ENCODE data around the gene NF1.

DNA sequence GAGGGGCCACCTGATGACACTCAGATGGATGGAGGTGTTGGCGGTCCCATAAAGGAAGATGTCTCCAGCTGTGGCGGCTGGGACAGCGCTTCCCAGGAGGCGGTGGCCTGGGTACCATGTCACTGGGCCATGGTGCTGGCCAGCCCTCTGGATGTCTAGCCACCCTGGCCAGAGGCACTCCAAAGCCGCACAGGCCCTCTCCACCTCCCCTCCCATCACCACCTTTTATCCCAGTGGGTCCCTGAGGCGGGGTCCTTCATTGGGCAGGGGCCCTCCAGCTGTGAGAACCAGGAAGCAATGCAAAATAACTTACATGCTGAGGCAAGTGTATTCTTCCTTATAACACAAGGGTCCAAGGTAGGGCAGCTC, 319.8 kb downstream of the NF1 start:
- TF ChIP-seq, protein P1, sequence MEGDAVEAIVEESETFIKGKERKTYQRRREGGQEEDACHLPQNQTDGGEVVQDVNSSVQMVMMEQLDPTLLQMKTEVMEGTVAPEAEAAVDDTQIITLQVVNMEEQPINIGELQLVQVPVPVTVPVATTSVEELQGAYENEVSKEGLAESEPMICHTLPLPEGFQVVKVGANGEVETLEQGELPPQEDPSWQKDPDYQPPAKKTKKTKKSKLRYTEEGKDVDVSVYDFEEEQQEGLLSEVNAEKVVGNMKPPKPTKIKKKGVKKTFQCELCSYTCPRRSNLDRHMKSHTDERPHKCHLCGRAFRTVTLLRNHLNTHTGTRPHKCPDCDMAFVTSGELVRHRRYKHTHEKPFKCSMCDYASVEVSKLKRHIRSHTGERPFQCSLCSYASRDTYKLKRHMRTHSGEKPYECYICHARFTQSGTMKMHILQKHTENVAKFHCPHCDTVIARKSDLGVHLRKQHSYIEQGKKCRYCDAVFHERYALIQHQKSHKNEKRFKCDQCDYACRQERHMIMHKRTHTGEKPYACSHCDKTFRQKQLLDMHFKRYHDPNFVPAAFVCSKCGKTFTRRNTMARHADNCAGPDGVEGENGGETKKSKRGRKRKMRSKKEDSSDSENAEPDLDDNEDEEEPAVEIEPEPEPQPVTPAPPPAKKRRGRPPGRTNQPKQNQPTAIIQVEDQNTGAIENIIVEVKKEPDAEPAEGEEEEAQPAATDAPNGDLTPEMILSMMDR (IDR thresholded peaks at IDR 0.05; ENCODE audit: insufficient read depth, low read depth, low read length) = no peak
- TF ChIP-seq EZH2 (IDR thresholded peaks at IDR 0.05; ENCODE audit: insufficient read depth, low read length) = no peak

All from astrocyte (in vitro differentiated cells and primary cell).